Keratinocyte (primary cell): Measurements from ENCODE around the gene KCTD21. TPM values are rescaled to one million over a fixed set of nuclear protein-coding genes. Genes with fewer than 3 reads are reported as not detected.

Experiments
- DNase-seq: peaks from one replicate; pipeline ENCODE4 v3.0.0-alpha.2; 2011; ENCODE audit warnings: low read depth, missing footprints, low spot score
- FAIRE-seq: peaks from 2 replicates; lab custom pipeline; 2011; peaks lifted over from hg19 to GRCh38; lab: Jason Lieb, UNC
- H2AFZ ChIP-seq: 2 replicates; pipeline ENCODE4 v1.6.0; 2012; ENCODE audit warnings: low read length, control low read depth, inconsistent platforms; ENCODE audit not compliant: control insufficient read depth
- H3K27ac ChIP-seq: 2 replicates; pipeline ENCODE4 v1.5.1; 2011; ENCODE audit warnings: low read length; ENCODE audit not compliant: control insufficient read depth, insufficient read depth
- H3K27me3 ChIP-seq: 3 replicates; pipeline ENCODE4 v1.6.0; 2011; ENCODE audit warnings: low read length; ENCODE audit not compliant: control insufficient read depth, insufficient read depth; ENCODE audit errors: extremely low read depth
- H3K36me3 ChIP-seq, 2 experiments: 2 replicates in 1 of 2; 3 replicates in 1 of 2; pipeline ENCODE4 v1.5.1; 2011; ENCODE audit warnings: low read length in 2 of 2, mild to moderate bottlenecking in 1 of 2; ENCODE audit not compliant: control insufficient read depth in 2 of 2, insufficient read depth in 2 of 2; ENCODE audit errors: extremely low read depth in 1 of 2
- H3K4me1 ChIP-seq: 3 replicates; pipeline ENCODE4 v1.5.1; 2011; ENCODE audit warnings: low read length; ENCODE audit not compliant: control insufficient read depth, insufficient read depth; ENCODE audit errors: extremely low read depth
- H3K4me2 ChIP-seq: 3 replicates; pipeline ENCODE4 v1.6.0; 2011; ENCODE audit warnings: low read depth, low read length; ENCODE audit not compliant: control insufficient read depth, insufficient read depth; ENCODE audit errors: extremely low read depth
- H3K4me3 ChIP-seq, 3 experiments: fragments of 200-600 bp in 1 of 3; sonication (generic) in 1 of 3; 2 replicates in 2 of 3; 3 replicates in 1 of 3; pipeline ENCODE4 v1.5.1; 2011 to 2016; ENCODE audit warnings: low read length in 3 of 3, mild to moderate bottlenecking in 3 of 3, control low read depth in 2 of 3, inconsistent platforms in 1 of 3, low read depth in 1 of 3, mixed read lengths in 1 of 3, mixed run types in 1 of 3, moderate library complexity in 1 of 3; ENCODE audit not compliant: control insufficient read depth in 2 of 3, insufficient read depth in 2 of 3; ENCODE audit errors: extremely low read depth in 1 of 3
- H3K79me2 ChIP-seq: 2 replicates; pipeline ENCODE4 v1.6.0; 2012; ENCODE audit warnings: low read length; ENCODE audit not compliant: control insufficient read depth, insufficient read depth
- H3K9ac ChIP-seq: 3 replicates; pipeline ENCODE4 v1.6.0; 2011; ENCODE audit warnings: low read length; ENCODE audit not compliant: control insufficient read depth, insufficient read depth; ENCODE audit errors: extremely low read depth
- H3K9me1 ChIP-seq: 3 replicates; pipeline ENCODE4 v1.6.0; 2011; ENCODE audit warnings: low read length; ENCODE audit not compliant: control insufficient read depth, insufficient read depth; ENCODE audit errors: extremely low read depth
- H3K9me3 ChIP-seq: 2 replicates; pipeline ENCODE4 v1.5.1; 2012; ENCODE audit warnings: low read depth, low read length; ENCODE audit not compliant: control insufficient read depth
- H4K20me1 ChIP-seq: 3 replicates; pipeline ENCODE4 v1.6.0; 2011; ENCODE audit warnings: low read length; ENCODE audit not compliant: control insufficient read depth, insufficient read depth; ENCODE audit errors: extremely low read depth
- EZH2 ChIP-seq: IDR thresholded peaks from one replicate; pipeline ENCODE4 v1.6.1; 2012; ENCODE audit warnings: inconsistent platforms, mild to moderate bottlenecking, low read length, moderate library complexity
- dilution Hi-C: fragments of 300-500 bp; cut with MboI; formaldehyde crosslinking; loops from one replicate; pipeline ENCODE4 v1.7.0; 2020; ENCODE audit warnings: low sequenced_read_pairs; ENCODE audit not compliant: extremely low pct_ligation_motif_present
- polyA plus RNA-seq, 5 experiments: library from polyadenylated mRNA; depleted of rRNA in 3 of 5; stranded (reverse) in 3 of 5; stranded (forward) in 1 of 5; unstranded in 1 of 5; fragments of >200 nt; gene quantifications; 1 replicate in 1 of 5; 2 replicates in 3 of 5; 3 replicates in 1 of 5; pipeline versions ENCODE4 v1.2.1 to v1.2.3, GENCODE V29; 2011 to 2012; ENCODE audit warnings: missing spikeins in 2 of 5, low read depth in 1 of 5, low replicate concordance in 1 of 5
- TF ChIP-seq, protein P1 (sequence below), 3 experiments: IDR thresholded peaks in 1 of 3; conservative IDR thresholded peaks in 1 of 3; optimal IDR thresholded peaks in 1 of 3; 2 replicates in 2 of 3; 3 replicates in 1 of 3; pipeline versions ENCODE3 to v1.5.1; 2011; ENCODE audit warnings: low read length in 3 of 3, mild to moderate bottlenecking in 3 of 3, moderate library complexity in 2 of 3, control low read depth in 1 of 3, inconsistent platforms in 1 of 3; ENCODE audit not compliant: insufficient read depth in 2 of 3; ENCODE audit errors: extremely low read depth in 1 of 3

KCTD21 gene
- polyA plus RNA-seq, 1 donor (not counting 4 experiments of a cell fraction or from before 2014, with no cell fraction given): 10.4 TPM

DNA sequence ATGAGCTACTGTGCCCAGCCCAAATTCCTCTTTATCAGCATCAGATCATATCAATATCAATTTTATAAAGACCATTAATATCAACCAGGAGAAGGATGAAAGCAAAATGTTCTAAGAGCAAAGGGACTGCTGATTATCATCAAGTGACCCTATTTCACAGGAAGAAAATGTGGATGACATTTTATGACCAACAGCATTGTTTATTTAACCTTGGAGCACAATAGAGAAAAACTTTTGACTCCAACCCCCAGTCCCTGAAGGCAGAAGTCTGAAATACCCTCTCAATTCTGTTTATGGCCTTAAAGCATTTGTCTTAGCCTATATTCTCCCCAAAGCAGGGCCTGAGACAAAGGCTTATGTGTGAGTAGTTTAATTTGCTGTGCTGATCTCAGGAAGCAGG is 37.7 kb downstream of the KCTD21 start:
- H3K9me1 ChIP-seq: no peaks in the 10 kb centered on the region
- H3K4me2 ChIP-seq: no peak overlapping the region
- DNase-seq (no peak), FAIRE-seq (no peak)
- TF ChIP-seq, protein P1, sequence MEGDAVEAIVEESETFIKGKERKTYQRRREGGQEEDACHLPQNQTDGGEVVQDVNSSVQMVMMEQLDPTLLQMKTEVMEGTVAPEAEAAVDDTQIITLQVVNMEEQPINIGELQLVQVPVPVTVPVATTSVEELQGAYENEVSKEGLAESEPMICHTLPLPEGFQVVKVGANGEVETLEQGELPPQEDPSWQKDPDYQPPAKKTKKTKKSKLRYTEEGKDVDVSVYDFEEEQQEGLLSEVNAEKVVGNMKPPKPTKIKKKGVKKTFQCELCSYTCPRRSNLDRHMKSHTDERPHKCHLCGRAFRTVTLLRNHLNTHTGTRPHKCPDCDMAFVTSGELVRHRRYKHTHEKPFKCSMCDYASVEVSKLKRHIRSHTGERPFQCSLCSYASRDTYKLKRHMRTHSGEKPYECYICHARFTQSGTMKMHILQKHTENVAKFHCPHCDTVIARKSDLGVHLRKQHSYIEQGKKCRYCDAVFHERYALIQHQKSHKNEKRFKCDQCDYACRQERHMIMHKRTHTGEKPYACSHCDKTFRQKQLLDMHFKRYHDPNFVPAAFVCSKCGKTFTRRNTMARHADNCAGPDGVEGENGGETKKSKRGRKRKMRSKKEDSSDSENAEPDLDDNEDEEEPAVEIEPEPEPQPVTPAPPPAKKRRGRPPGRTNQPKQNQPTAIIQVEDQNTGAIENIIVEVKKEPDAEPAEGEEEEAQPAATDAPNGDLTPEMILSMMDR (optimal IDR thresholded peaks at IDR 0.05 in 1 of 3, IDR thresholded peaks at IDR 0.05 in 1 of 3, conservative IDR thresholded peaks at IDR 0.05 in 1 of 3; ENCODE audit: extremely low read depth in 1 of 3, insufficient read depth in 2 of 3, low read length in 3 of 3): no peak
- TF ChIP-seq EZH2: no peak
- H3K4me3 ChIP-seq: no peak overlapping the region
- no peaks in the 10 kb centered on the region for H4K20me1 ChIP-seq
- H3K36me3 ChIP-seq: no peaks in the 10 kb centered on the region
- H3K9me3 ChIP-seq: no peaks in the 10 kb centered on the region
- no peak overlapping the region for H3K27ac ChIP-seq
- no peaks in the 10 kb centered on the region for H3K4me1 ChIP-seq
- no peak overlapping the region for H2AFZ ChIP-seq
- dilution Hi-C loops: no loop called here
- H3K27me3 ChIP-seq: no peaks in the 10 kb centered on the region
- no peaks in the 10 kb centered on the region for H3K79me2 ChIP-seq
- H3K9ac ChIP-seq: no peak overlapping the region

DNA sequence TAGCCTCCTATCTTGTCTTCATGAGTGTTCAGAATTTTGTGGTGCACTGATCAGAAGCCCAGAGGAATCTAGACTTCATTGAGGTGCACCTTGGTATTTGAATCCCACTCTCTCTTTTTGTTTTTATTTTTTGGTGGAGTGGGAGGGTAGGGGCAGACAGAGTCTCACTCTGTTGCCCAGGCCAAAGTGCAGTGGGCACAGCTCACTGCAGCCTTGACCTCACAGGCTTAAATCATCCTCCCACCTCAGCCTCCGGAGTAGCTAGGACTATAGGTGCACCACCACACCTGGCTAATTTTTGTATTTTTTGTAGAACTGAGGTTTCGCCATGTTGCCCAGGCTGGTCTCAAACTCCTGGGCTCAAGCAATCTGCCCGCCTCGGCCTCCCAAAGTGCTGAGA is 38.1 kb downstream of the KCTD21 start:
- dilution Hi-C loops: no loop called here
- Histone ChIP-seq H3K4me2 (no peak overlapping the region), H3K36me3 (no peaks in the 10 kb centered on the region), H3K79me2 (no peaks in the 10 kb centered on the region), H3K27ac (no peak overlapping the region), H4K20me1 (no peaks in the 10 kb centered on the region), H3K9me1 (no peaks in the 10 kb centered on the region), H3K9me3 (no peaks in the 10 kb centered on the region), H3K9ac (no peak overlapping the region), H3K4me3 (no peak overlapping the region), H3K4me1 (no peaks in the 10 kb centered on the region), H3K27me3 (no peaks in the 10 kb centered on the region), H2AFZ (no peak overlapping the region)
- DNase-seq (no peak), FAIRE-seq (no peak)
- TF ChIP-seq, protein P1 (optimal IDR thresholded peaks at IDR 0.05 in 1 of 3, IDR thresholded peaks at IDR 0.05 in 1 of 3, conservative IDR thresholded peaks at IDR 0.05 in 1 of 3; ENCODE audit: extremely low read depth in 1 of 3, insufficient read depth in 2 of 3, low read length in 3 of 3): no peak
- TF ChIP-seq EZH2: no peak
